IMR-90 (cell line): ENCODE measurements around the gene NMNAT3. TPM values are rescaled to one million over a fixed set of nuclear protein-coding genes. Genes with fewer than 3 reads are reported as not detected.

Experiments
- ATAC-seq: fragments of 200-7000 bp; cut with Tn5 transposase; 2 replicates; pipeline ENCODE4 v1.9.1; 2020; ENCODE audit warnings: low read depth, mild to moderate bottlenecking, moderate library complexity
- BruUV-seq: library from RNA; stranded (reverse); fragments of 400-500 nt; replicated peaks from 2 replicates; lab custom pipeline; 2021; lab: Mats Ljungman, UMichigan
- CTCF ChIA-PET: fragments of 300-600 bp; formaldehyde crosslinking; extraction: SDS; loops from one replicate; lab custom pipeline; 2021; ENCODE audit warnings: antibody characterized with exemption; lab: Yijun Ruan, JAX
- POLR2A ChIA-PET: fragments of 300-600 bp; sonication (Branson Sonifier 250); formaldehyde crosslinking; loops from one replicate; lab custom pipeline; 2022; ENCODE audit warnings: antibody characterized with exemption; ENCODE audit not compliant: unreplicated experiment; lab: Charles Lee
- DNase-seq: peaks from one replicate; pipeline ENCODE4 v3.0.0; 2013
- H2AFZ ChIP-seq: replicated peaks from 2 replicates; pipeline ENCODE3; 2013; ENCODE audit warnings: low read length, mild to moderate bottlenecking; ENCODE audit not compliant: poor library complexity
- H2AK5ac ChIP-seq: 2 replicates; pipeline ENCODE4 v1.6.1; 2013; ENCODE audit warnings: low read depth, low read length, inconsistent platforms
- H2AK9ac ChIP-seq: replicated peaks from 2 replicates; pipeline ENCODE3; 2013; ENCODE audit warnings: mild to moderate bottlenecking, low read depth, low read length, moderate library complexity; ENCODE audit not compliant: poor library complexity
- H2BK120ac ChIP-seq: 2 replicates; pipeline ENCODE4 v1.6.1; 2013; ENCODE audit warnings: low read depth, low read length, inconsistent platforms
- H2BK15ac ChIP-seq: 3 replicates; pipeline ENCODE4 v1.6.1; 2013; ENCODE audit warnings: low read depth, low read length, inconsistent platforms
- H2BK20ac ChIP-seq: 2 replicates; pipeline ENCODE4 v1.6.1; 2013; ENCODE audit warnings: low read depth, mild to moderate bottlenecking, inconsistent platforms, low read length, moderate library complexity
- H2BK5ac ChIP-seq: 2 replicates; pipeline ENCODE4 v1.6.1; 2013; ENCODE audit warnings: mild to moderate bottlenecking, low read depth, low read length, inconsistent platforms; ENCODE audit not compliant: poor library complexity, severe bottlenecking
- H3K14ac ChIP-seq: replicated peaks from 2 replicates; pipeline ENCODE4 v1.6.1; 2013; ENCODE audit warnings: low read depth, low read length, inconsistent platforms
- H3K18ac ChIP-seq: 2 replicates; pipeline ENCODE4 v1.6.1; 2013; ENCODE audit warnings: low read depth, low read length, control low read depth
- H3K23ac ChIP-seq: 2 replicates; pipeline ENCODE4 v1.6.1; 2013; ENCODE audit warnings: low read depth, low read length, inconsistent platforms
- H3K27ac ChIP-seq: 2 replicates; pipeline ENCODE4 v1.5.1; 2013; ENCODE audit warnings: mild to moderate bottlenecking, control low read depth, low read length; ENCODE audit not compliant: insufficient read depth
- H3K27me3 ChIP-seq: 2 replicates; pipeline ENCODE4 v1.6.1; 2013; ENCODE audit warnings: low read length; ENCODE audit not compliant: control insufficient read depth, insufficient read depth
- H3K36me3 ChIP-seq: 2 replicates; pipeline ENCODE4 v1.6.1; 2013; ENCODE audit warnings: low read length, mixed read lengths; ENCODE audit not compliant: control insufficient read depth, insufficient read depth
- H3K4ac ChIP-seq: 2 replicates; pipeline ENCODE4 v1.6.1; 2013; ENCODE audit warnings: low read depth, low read length, inconsistent platforms
- H3K4me1 ChIP-seq: 2 replicates; pipeline ENCODE4 v1.6.1; 2013; ENCODE audit warnings: low read length, mixed read lengths; ENCODE audit not compliant: control insufficient read depth, insufficient read depth
- H3K4me2 ChIP-seq: 2 replicates; pipeline ENCODE4 v1.6.1; 2013; ENCODE audit warnings: low read depth, mild to moderate bottlenecking, control low read depth, low read length, moderate library complexity
- H3K4me3 ChIP-seq: 2 replicates; pipeline ENCODE4 v1.5.1; 2013; ENCODE audit warnings: low read depth, mild to moderate bottlenecking, control low read depth, low read length, moderate library complexity; ENCODE audit not compliant: insufficient read depth
- H3K56ac ChIP-seq: 2 replicates; pipeline ENCODE4 v1.6.1; 2013; ENCODE audit warnings: low read length, inconsistent platforms; ENCODE audit not compliant: insufficient read depth; ENCODE audit errors: extremely low read depth
- H3K79me1 ChIP-seq, 2 experiments: 2 replicates each; pipeline ENCODE4 v1.6.1; 2013; ENCODE audit warnings: low read length in 2 of 2, inconsistent platforms in 1 of 2, low read depth in 1 of 2
- H3K9ac ChIP-seq: 2 replicates; pipeline ENCODE4 v1.6.1; 2013; ENCODE audit warnings: low read depth, low read length, control low read depth
- H3K9me1 ChIP-seq: 2 replicates; pipeline ENCODE4 v1.6.1; 2013; ENCODE audit warnings: low read length, inconsistent platforms; ENCODE audit not compliant: insufficient read depth
- H3K9me3 ChIP-seq: 2 replicates; pipeline ENCODE4 v1.6.1; 2013; ENCODE audit warnings: low read length; ENCODE audit not compliant: control insufficient read depth, insufficient read depth
- H4K20me1 ChIP-seq: 2 replicates; pipeline ENCODE4 v1.6.1; 2013; ENCODE audit warnings: low read length, inconsistent platforms; ENCODE audit not compliant: insufficient read depth
- H4K5ac ChIP-seq: 2 replicates; pipeline ENCODE4 v1.6.1; 2013; ENCODE audit warnings: mild to moderate bottlenecking, low read depth, low read length, control low read depth
- H4K8ac ChIP-seq, 2 experiments: 2 replicates each; pipeline ENCODE4 v1.6.1; 2013; ENCODE audit warnings: low read depth in 2 of 2, low read length in 2 of 2, control low read depth in 1 of 2, inconsistent platforms in 1 of 2
- H4K91ac ChIP-seq: 2 replicates; pipeline ENCODE4 v1.6.1; 2013; ENCODE audit warnings: low read depth, low read length, inconsistent platforms; ENCODE audit not compliant: insufficient read depth
- BHLHE40 ChIP-seq: fragments of 150-350 bp; IDR thresholded peaks from 2 replicates; pipeline ENCODE4 v1.6.1; 2016; ENCODE audit warnings: mild to moderate bottlenecking, low read depth, low read length
- CTCF ChIP-seq: conservative IDR thresholded peaks from 2 replicates; pipeline ENCODE4 v1.5.1; 2012; ENCODE audit warnings: mild to moderate bottlenecking, low read depth, low read length, improper control_type of control experiment
- FOS ChIP-seq: fragments of 150-350 bp; IDR thresholded peaks from 2 replicates; pipeline ENCODE4 v1.6.1; 2016; ENCODE audit warnings: low read depth, low read length
- MAFK ChIP-seq: IDR thresholded peaks from 2 replicates; pipeline ENCODE4 v1.6.1; 2012; ENCODE audit warnings: low read depth, low read length, improper control_type of control experiment
- MXI1 ChIP-seq: IDR thresholded peaks from 2 replicates; pipeline ENCODE4 v1.6.1; 2012; ENCODE audit warnings: low read depth, mild to moderate bottlenecking, low read length, moderate library complexity, borderline replicate concordance
- RAD21 ChIP-seq: IDR thresholded peaks from 2 replicates; pipeline ENCODE4 v1.6.1; 2012; ENCODE audit warnings: low read length, improper control_type of control experiment
- RFX5 ChIP-seq: IDR thresholded peaks from 2 replicates; pipeline ENCODE4 v1.8.0; 2012; ENCODE audit warnings: low read depth, mild to moderate bottlenecking, low read length, moderate library complexity
- WGBS, 2 experiments: methylation state at CpG; one replicate each; pipeline versions ENCODE4 v1.1.5 to v1.1.7; 2013; ENCODE audit warnings: missing lambda C conversion rate in 2 of 2; ENCODE audit not compliant: insufficient read length in 1 of 2; ENCODE audit errors: extremely low coverage in 2 of 2; 5-methylcytosine and 5-hydroxymethylcytosine counted together
- dilution Hi-C: fragments of 300-500 bp; cut with HindIII; formaldehyde crosslinking; loops from one replicate; pipeline ENCODE4 v1.14.3; 2018; ENCODE audit warnings: low sequenced_read_pairs; ENCODE audit not compliant: unreplicated experiment
- in situ Hi-C: fragments of 300-500 bp; cut with MboI; formaldehyde crosslinking; loops from 3 replicates; pipeline ENCODE4 v1.14.3; 2019; ENCODE audit warnings: low sequenced_read_pairs, inconsistent platforms, mixed read lengths
- intact Hi-C: fragments of 100-400 bp; cut with micrococcal nuclease; formaldehyde crosslinking; loops from 2 replicates; pipeline ENCODE4 v1.10.0; 2022
- polyA plus RNA-seq, 3 experiments: library from polyadenylated mRNA; depleted of rRNA; stranded (reverse); fragments of >200 nt; gene quantifications; 2 replicates each; pipeline ENCODE4 v1.2.3, GENCODE V29; 2012; ENCODE audit warnings: low replicate concordance in 1 of 3
- total RNA-seq: library from RNA; depleted of rRNA; stranded (reverse); fragments of >200 nt; gene quantifications from 2 replicates; pipeline ENCODE4 v1.2.3, GENCODE V29; 2012

Gene NMNAT3
- total and polyA plus RNA-seq, 2 of the 4 experiments (the other 2 are of a cell fraction), result 0.12 to 0.36 TPM

GRCh38 chr3:139619484-139619883 lies 58.3 kb downstream of the NMNAT3 start:
- no peak overlapping the region for H3K4me2 ChIP-seq
- ATAC-seq (no peak), DNase-seq (no peak)
- H3K9ac ChIP-seq, result no peak overlapping the region
- no peak overlapping the region for H2BK20ac ChIP-seq
- no peak overlapping the region for H3K23ac ChIP-seq
- BruUV-seq, result no TSS peak
- H4K20me1 ChIP-seq, result no peaks in the 10 kb centered on the region
- no peak overlapping the region for H4K91ac ChIP-seq
- no peak overlapping the region for H2BK5ac ChIP-seq
- H2AK9ac ChIP-seq, result no peak overlapping the region
- no peaks in the 10 kb centered on the region for H3K36me3 ChIP-seq
- no peaks in the 10 kb centered on the region for H3K27me3 ChIP-seq
- no peak overlapping the region for H3K4me3 ChIP-seq
- H2AFZ ChIP-seq, result no peak overlapping the region
- dilution Hi-C loops (no loop called here), in situ Hi-C loops (no loop called here), intact Hi-C loops (no loop called here)
- H4K5ac ChIP-seq, result no peak overlapping the region
- ChIA-PET POLR2A (no interaction called here), CTCF (no interaction called here)
- no peaks in the 10 kb centered on the region for H3K9me1 ChIP-seq
- no peaks in the 10 kb centered on the region for H3K79me1 ChIP-seq
- H3K18ac ChIP-seq, result no peak overlapping the region
- no peaks in the 10 kb centered on the region for H3K4me1 ChIP-seq
- H3K9me3 ChIP-seq, result no peaks in the 10 kb centered on the region
- no peak overlapping the region for H3K27ac ChIP-seq
- H2AK5ac ChIP-seq, result no peak overlapping the region
- no CpG with 5 or more reads among the region's 1 CpG for WGBS, 2 experiments
- no peak overlapping the region for H3K56ac ChIP-seq
- no peak overlapping the region for H2BK120ac ChIP-seq
- H3K14ac ChIP-seq, result no peak overlapping the region
- no peak overlapping the region for H2BK15ac ChIP-seq
- no peak overlapping the region for H3K4ac ChIP-seq
- H4K8ac ChIP-seq, result no peak overlapping the region
- TF ChIP-seq BHLHE40, result no peak
- TF ChIP-seq MAFK, result no peak
- TF ChIP-seq FOS, result no peak
- TF ChIP-seq CTCF, result no peak
- no peak for TF ChIP-seq MXI1
- TF ChIP-seq RFX5, result no peak
- TF ChIP-seq RAD21, result no peak
